ENCODE measurements around the gene ZC3H18. TPM values are rescaled to one million over a fixed set of nuclear protein-coding genes. Genes with fewer than 3 reads are reported as not detected.

ZC3H18 gene
- polyA plus RNA-seq, 3 donors, result 5.5 to 36.4 (median 6.8) TPM

DNA sequence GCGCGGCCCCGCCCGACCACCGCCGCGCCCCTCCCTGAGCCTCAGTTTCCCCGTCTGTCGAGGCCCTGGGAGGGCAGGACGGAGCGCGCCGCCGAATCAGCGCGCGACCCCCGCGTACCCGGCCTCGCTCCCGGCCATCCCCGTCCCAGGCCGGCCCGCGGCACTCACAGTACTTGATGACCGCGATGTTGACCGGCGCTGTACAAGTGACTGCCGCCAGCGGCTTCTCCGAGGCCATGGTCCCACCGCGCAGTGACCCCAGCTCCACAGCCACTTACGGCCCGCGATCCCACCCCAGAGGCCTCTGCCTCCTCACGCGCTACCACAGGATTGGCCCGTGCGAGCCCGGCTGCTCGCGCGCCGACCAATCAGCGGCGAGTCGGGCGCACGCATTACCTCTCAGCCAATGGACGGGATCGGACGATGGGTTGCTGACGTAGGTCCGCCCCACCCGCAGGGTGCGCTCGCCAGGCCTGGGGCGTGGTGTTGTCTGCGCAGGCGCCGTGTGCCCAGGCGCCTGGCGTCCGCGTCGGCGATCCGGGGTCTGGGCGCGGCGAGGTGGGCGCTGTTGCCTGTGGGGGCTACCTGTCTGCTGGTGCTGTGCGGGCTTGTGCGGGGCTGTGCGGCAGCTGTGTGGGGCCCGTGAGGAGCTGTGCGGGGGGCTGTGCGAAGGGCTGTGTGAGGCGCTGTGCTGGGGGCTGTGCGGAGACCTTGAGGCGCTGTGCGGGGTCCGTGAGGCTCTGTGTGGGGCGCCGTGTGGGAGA lies 92.8 kb downstream of the ZC3H18 start, which contains the start of gene MVD:
Gene MVD, minus strand, starts transcription at position 249 of the 764 bp plus-strand sequence. Its CDS starts 11 bp downstream, at position 238.
- Mint-ChIP-seq H3K27me3 (ENCODE audit: low read depth in 3 of 3) (peaks cover 0 to 3% (median 3%) of the 10 kb centered on the region in 3 donors), H3K4me3 (peak within 1 kb of the TSS; percentile 83 to 91), H3K9me3 (no peaks in the 10 kb centered on the region), H3K4me1 (peaks cover 19% of the 10 kb centered on the region), H3K36me3 (peaks cover 12 to 25% of the 10 kb centered on the region in 2 donors), H3K27ac (peak within 1 kb of the TSS; percentile 83 to 98 (median 92))
- peaks cover 6% of the 10 kb centered on the region for H3K79me2 ChIP-seq (ENCODE audit: insufficient read depth, low read length)
- TF ChIP-seq, protein P1, sequence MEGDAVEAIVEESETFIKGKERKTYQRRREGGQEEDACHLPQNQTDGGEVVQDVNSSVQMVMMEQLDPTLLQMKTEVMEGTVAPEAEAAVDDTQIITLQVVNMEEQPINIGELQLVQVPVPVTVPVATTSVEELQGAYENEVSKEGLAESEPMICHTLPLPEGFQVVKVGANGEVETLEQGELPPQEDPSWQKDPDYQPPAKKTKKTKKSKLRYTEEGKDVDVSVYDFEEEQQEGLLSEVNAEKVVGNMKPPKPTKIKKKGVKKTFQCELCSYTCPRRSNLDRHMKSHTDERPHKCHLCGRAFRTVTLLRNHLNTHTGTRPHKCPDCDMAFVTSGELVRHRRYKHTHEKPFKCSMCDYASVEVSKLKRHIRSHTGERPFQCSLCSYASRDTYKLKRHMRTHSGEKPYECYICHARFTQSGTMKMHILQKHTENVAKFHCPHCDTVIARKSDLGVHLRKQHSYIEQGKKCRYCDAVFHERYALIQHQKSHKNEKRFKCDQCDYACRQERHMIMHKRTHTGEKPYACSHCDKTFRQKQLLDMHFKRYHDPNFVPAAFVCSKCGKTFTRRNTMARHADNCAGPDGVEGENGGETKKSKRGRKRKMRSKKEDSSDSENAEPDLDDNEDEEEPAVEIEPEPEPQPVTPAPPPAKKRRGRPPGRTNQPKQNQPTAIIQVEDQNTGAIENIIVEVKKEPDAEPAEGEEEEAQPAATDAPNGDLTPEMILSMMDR (IDR thresholded peaks at IDR 0.05), result no peak
- peaks cover 20 to 21% of the 10 kb centered on the region in 2 donors for H3K4me1 ChIP-seq (ENCODE audit: control insufficient read depth in 1 of 2, insufficient read depth in 2 of 2, low read length in 2 of 2)
- peak within 1 kb of the TSS; percentile 69 to 87 (median 81) for H3K4me3 ChIP-seq (replicated peaks in 1 of 3; ENCODE audit: low read depth in 2 of 3, low read length in 3 of 3)
- H3K36me3 ChIP-seq (replicated peaks in 1 of 2; ENCODE audit: control insufficient read depth in 1 of 2, insufficient read depth in 2 of 2, low read length in 2 of 2), result no peaks in the 10 kb centered on the region
- under 1% methylated on average over 88 of the region's 88 CpGs for WGBS (ENCODE audit: insufficient coverage)
- no peaks in the 10 kb centered on the region for H3K9me3 ChIP-seq (replicated peaks in 1 of 2; ENCODE audit: control insufficient read depth in 1 of 2, insufficient read depth in 1 of 2, low read length in 2 of 2)
- H4K20me1 ChIP-seq (ENCODE audit: insufficient read depth, low read length), result no peaks in the 10 kb centered on the region
- no peaks in the 10 kb centered on the region for H3K27me3 ChIP-seq (ENCODE audit: control insufficient read depth in 2 of 2, insufficient read depth in 2 of 2, low read length in 2 of 2)
- H3K9ac ChIP-seq (ENCODE audit: insufficient read depth, low read length, poor library complexity, severe bottlenecking), result peak within 1 kb of the TSS; percentile 85
- H3K27ac ChIP-seq (ENCODE audit: low read depth in 1 of 2, low read length in 2 of 2), result peak within 1 kb of the TSS; percentile 20 to 93
- intact Hi-C loops (cut with micrococcal nuclease), result loop anchor here (2.0 to 10.0 kb wide), 4 partner anchors 22 to 91 kb away; partner anchors contain the start of gene ZC3H18 (in 2 of the 2)
- DNase-seq, result peak; percentile 97 to 98 (median 98)
- peak within 1 kb of the TSS; percentile 92 for H2AFZ ChIP-seq (ENCODE audit: insufficient read depth, low read depth, low read length, poor library complexity, severe bottlenecking)
- H3K4me2 ChIP-seq (replicated peaks; ENCODE audit: extremely low read depth, low read length, poor library complexity, severe bottlenecking), result peak within 1 kb of the TSS; percentile 82

DNA sequence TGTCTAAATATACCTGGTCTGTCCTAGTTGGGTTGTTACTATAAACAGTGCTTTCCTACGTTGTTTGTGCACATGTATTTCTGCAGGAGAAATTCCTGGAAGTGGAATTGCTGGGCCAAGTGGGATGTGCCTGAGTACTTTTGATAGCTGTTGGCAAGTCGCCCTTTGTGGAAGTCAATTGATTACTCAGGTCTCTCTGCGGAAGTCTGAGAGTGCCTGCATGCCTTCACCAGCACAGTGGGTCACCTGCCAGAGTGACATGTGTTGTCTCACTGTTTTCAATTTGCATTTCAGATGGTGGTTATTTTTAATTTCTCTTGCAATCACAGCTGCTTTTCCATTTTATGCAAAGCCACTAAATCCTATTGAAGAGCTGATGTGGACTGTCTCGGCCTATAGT lies 94.9 kb downstream of the ZC3H18 start:
- peaks cover 6% of the 10 kb centered on the region for H3K79me2 ChIP-seq (ENCODE audit: insufficient read depth, low read length)
- Mint-ChIP-seq H3K9me3 (no peaks in the 10 kb centered on the region), H3K27ac (no peak overlapping the region), H3K27me3 (ENCODE audit: low read depth in 3 of 3) (peaks cover 0 to 3% (median 2%) of the 10 kb centered on the region in 3 donors), H3K4me3 (no peak overlapping the region), H3K36me3 (peaks cover 5 to 21% of the 10 kb centered on the region in 2 donors), H3K4me1 (peaks cover 19% of the 10 kb centered on the region)
- H3K4me2 ChIP-seq (replicated peaks; ENCODE audit: extremely low read depth, low read length, poor library complexity, severe bottlenecking), result no peak overlapping the region
- no peak overlapping the region for H3K27ac ChIP-seq (ENCODE audit: low read depth in 1 of 2, low read length in 2 of 2)
- no peak for DNase-seq
- H2AFZ ChIP-seq (ENCODE audit: insufficient read depth, low read depth, low read length, poor library complexity, severe bottlenecking), result no peak overlapping the region
- intact Hi-C loops (cut with micrococcal nuclease), result loop anchor here (2.0 to 10.0 kb wide), 2 partner anchors 14 to 90 kb away; partner anchors contain the start of gene ZC3H18 (in 1 of the 2)
- H3K4me1 ChIP-seq (ENCODE audit: control insufficient read depth in 1 of 2, insufficient read depth in 2 of 2, low read length in 2 of 2), result peaks cover 20 to 21% of the 10 kb centered on the region in 2 donors
- TF ChIP-seq, protein P1 (IDR thresholded peaks at IDR 0.05), result no peak
- H3K4me3 ChIP-seq (replicated peaks in 1 of 3; ENCODE audit: low read depth in 2 of 3, low read length in 3 of 3), result no peak overlapping the region
- H3K9me3 ChIP-seq (replicated peaks in 1 of 2; ENCODE audit: control insufficient read depth in 1 of 2, insufficient read depth in 1 of 2, low read length in 2 of 2), result no peaks in the 10 kb centered on the region
- 92% methylated on average over 3 of the region's 4 CpGs for WGBS (ENCODE audit: insufficient coverage)
- H3K9ac ChIP-seq (ENCODE audit: insufficient read depth, low read length, poor library complexity, severe bottlenecking), result no peak overlapping the region
- H4K20me1 ChIP-seq (ENCODE audit: insufficient read depth, low read length), result no peaks in the 10 kb centered on the region
- no peaks in the 10 kb centered on the region for H3K36me3 ChIP-seq (replicated peaks in 1 of 2; ENCODE audit: control insufficient read depth in 1 of 2, insufficient read depth in 2 of 2, low read length in 2 of 2)
- no peaks in the 10 kb centered on the region for H3K27me3 ChIP-seq (ENCODE audit: control insufficient read depth in 2 of 2, insufficient read depth in 2 of 2, low read length in 2 of 2)

Data from CD14-positive monocyte (primary cell).